ENCODE measurements around the gene FXR1.

DNA sequence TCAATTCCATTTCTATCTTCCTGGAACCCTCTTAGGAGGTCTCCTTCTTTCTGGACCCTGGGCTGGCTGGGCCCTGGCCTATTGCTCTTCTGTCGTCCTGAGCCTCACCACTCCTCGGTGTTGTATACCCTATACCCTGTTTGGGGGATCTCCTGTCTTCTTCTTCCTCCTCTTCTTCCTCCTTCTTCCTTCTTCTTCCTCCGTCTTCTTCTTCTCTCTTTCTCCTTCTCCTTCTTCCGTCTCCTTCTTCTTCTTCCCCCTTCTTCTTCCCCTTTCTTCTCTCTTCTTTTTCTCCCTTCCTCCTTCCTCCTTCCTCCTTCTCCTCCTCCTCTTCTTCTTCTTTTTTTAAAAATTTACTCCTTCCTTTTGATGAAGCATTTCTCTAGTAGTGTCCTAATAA lies 30.4 kb upstream of the FXR1 start:
- no peak for TF ChIP-seq POLR2A (IDR thresholded peaks at IDR 0.05; ENCODE audit: low read depth, low read length)
- TF ChIP-seq FOS (IDR thresholded peaks at IDR 0.05; ENCODE audit: borderline replicate concordance, extremely low read depth, insufficient read length) = no peak
